ENCODE measurements around the gene CASQ2.

CASQ2 gene

GRCh38 chr1:115807723-115808122 lies 39.2 kb upstream of the CASQ2 start:
- no peak overlapping the region for H2BK5ac ChIP-seq (ENCODE audit: low read length)
- no peaks in the 10 kb centered on the region for H3K36me3 ChIP-seq (replicated peaks in 1 of 2; ENCODE audit: control insufficient read depth in 2 of 2, insufficient read depth in 2 of 2, low read length in 2 of 2)
- no peaks in the 10 kb centered on the region for H3K79me1 ChIP-seq (ENCODE audit: low read depth, low read length)
- H4K91ac ChIP-seq (ENCODE audit: low read depth, low read length, poor library complexity), result no peak overlapping the region
- no peak overlapping the region for H2BK15ac ChIP-seq (ENCODE audit: low read length)
- H3K4me1 ChIP-seq (ENCODE audit: control insufficient read depth in 2 of 2, insufficient read depth in 1 of 2, low read depth in 1 of 2, low read length in 2 of 2), result no peaks in the 10 kb centered on the region
- DNase-seq (ENCODE audit: low spot score), result peak; percentile 59
- H3K18ac ChIP-seq (ENCODE audit: low read length), result no peak overlapping the region
- no peak overlapping the region for H3K23ac ChIP-seq (ENCODE audit: low read depth, low read length, poor library complexity)
- H2AK5ac ChIP-seq (ENCODE audit: low read depth, low read length), result no peak overlapping the region
- no peaks in the 10 kb centered on the region for H3K9me3 ChIP-seq (replicated peaks in 1 of 2; ENCODE audit: control insufficient read depth in 2 of 2, insufficient read depth in 1 of 2, low read depth in 1 of 2, low read length in 2 of 2)
- no CpG with 5 or more reads among the region's 2 CpGs for WGBS, 2 donors (ENCODE audit: extremely low coverage in 2 of 2, insufficient read length in 2 of 2, insufficient replicate concordance in 1 of 2)
- no peak overlapping the region for H3K4me2 ChIP-seq (ENCODE audit: insufficient read depth, low read length, poor library complexity, severe bottlenecking)
- H3K27ac ChIP-seq (replicated peaks; ENCODE audit: low read length), result no peak overlapping the region
- peaks cover 0 to 3% (median 0%) of the 10 kb centered on the region in 3 experiments for H3K27me3 ChIP-seq (ENCODE audit: control insufficient read depth in 3 of 3, insufficient read depth in 3 of 3, low read depth in 1 of 3, low read length in 3 of 3)
- H2AFZ ChIP-seq (ENCODE audit: low read length), result no peak overlapping the region
- H3K14ac ChIP-seq (ENCODE audit: low read length), result no peak overlapping the region
- no peak overlapping the region for H3K4me3 ChIP-seq (ENCODE audit: low read length in 2 of 2)
- H3K9ac ChIP-seq (ENCODE audit: low read depth, low read length, poor library complexity), result no peak overlapping the region
- no peak overlapping the region for H2BK12ac ChIP-seq (ENCODE audit: low read length)
- no peak overlapping the region for H2BK120ac ChIP-seq (ENCODE audit: low read depth, low read length)
- H3K4ac ChIP-seq (ENCODE audit: low read length), result no peak overlapping the region
- H4K8ac ChIP-seq (ENCODE audit: low read depth, low read length), result no peak overlapping the region

- no peak for DNase-seq (ENCODE audit: low spot score)
- H3K9ac ChIP-seq (ENCODE audit: low read depth, low read length, poor library complexity), result no peak overlapping the region
- WGBS, 2 donors (ENCODE audit: extremely low coverage in 2 of 2, insufficient read length in 2 of 2, insufficient replicate concordance in 1 of 2), result no CpG with 5 or more reads among the region's 1 CpG
- no peak overlapping the region for H3K4me2 ChIP-seq (ENCODE audit: insufficient read depth, low read length, poor library complexity, severe bottlenecking)
- H4K8ac ChIP-seq (ENCODE audit: low read depth, low read length), result no peak overlapping the region
- H3K18ac ChIP-seq (ENCODE audit: low read length), result no peak overlapping the region
- H3K36me3 ChIP-seq (replicated peaks in 1 of 2; ENCODE audit: control insufficient read depth in 2 of 2, insufficient read depth in 2 of 2, low read length in 2 of 2), result no peaks in the 10 kb centered on the region
- H2BK120ac ChIP-seq (ENCODE audit: low read depth, low read length), result no peak overlapping the region
- peaks cover 0 to under 1% (median 0%) of the 10 kb centered on the region in 3 experiments for H3K27me3 ChIP-seq (ENCODE audit: control insufficient read depth in 3 of 3, insufficient read depth in 3 of 3, low read depth in 1 of 3, low read length in 3 of 3)
- H3K4me1 ChIP-seq (ENCODE audit: control insufficient read depth in 2 of 2, insufficient read depth in 1 of 2, low read depth in 1 of 2, low read length in 2 of 2), result no peaks in the 10 kb centered on the region
- H2AK5ac ChIP-seq (ENCODE audit: low read depth, low read length), result no peak overlapping the region
- H3K14ac ChIP-seq (ENCODE audit: low read length), result no peak overlapping the region
- no peak overlapping the region for H3K4ac ChIP-seq (ENCODE audit: low read length)
- H3K4me3 ChIP-seq (ENCODE audit: low read length in 2 of 2), result no peak overlapping the region
- no peak overlapping the region for H2BK12ac ChIP-seq (ENCODE audit: low read length)
- H2BK5ac ChIP-seq (ENCODE audit: low read length), result no peak overlapping the region
- H2AFZ ChIP-seq (ENCODE audit: low read length), result no peak overlapping the region
- no peak overlapping the region for H3K23ac ChIP-seq (ENCODE audit: low read depth, low read length, poor library complexity)
- no peak overlapping the region for H4K91ac ChIP-seq (ENCODE audit: low read depth, low read length, poor library complexity)
- H3K27ac ChIP-seq (replicated peaks; ENCODE audit: low read length), result no peak overlapping the region
- no peak overlapping the region for H2BK15ac ChIP-seq (ENCODE audit: low read length)
- H3K9me3 ChIP-seq (replicated peaks in 1 of 2; ENCODE audit: control insufficient read depth in 2 of 2, insufficient read depth in 1 of 2, low read depth in 1 of 2, low read length in 2 of 2), result no peaks in the 10 kb centered on the region
- H3K79me1 ChIP-seq (ENCODE audit: low read depth, low read length), result no peaks in the 10 kb centered on the region
These were observed 37.1 kb upstream of the CASQ2 start for GRCh38 chr1:115805597-115805996.

- Histone ChIP-seq H2BK5ac (ENCODE audit: low read length) (no peak overlapping the region), H3K9me3 (replicated peaks in 1 of 2; ENCODE audit: control insufficient read depth in 2 of 2, insufficient read depth in 1 of 2, low read depth in 1 of 2, low read length in 2 of 2) (no peaks in the 10 kb centered on the region), H2AFZ (ENCODE audit: low read length) (no peak overlapping the region), H3K4me3 (ENCODE audit: low read length in 2 of 2) (no peak overlapping the region), H3K4me2 (ENCODE audit: insufficient read depth, low read length, poor library complexity, severe bottlenecking) (no peak overlapping the region), H2AK5ac (ENCODE audit: low read depth, low read length) (no peak overlapping the region), H2BK15ac (ENCODE audit: low read length) (no peak overlapping the region), H3K27ac (replicated peaks; ENCODE audit: low read length) (no peak overlapping the region), H3K14ac (ENCODE audit: low read length) (no peak overlapping the region), H3K27me3 (ENCODE audit: control insufficient read depth in 3 of 3, insufficient read depth in 3 of 3, low read depth in 1 of 3, low read length in 3 of 3) (no peaks in the 10 kb centered on the region), H3K23ac (ENCODE audit: low read depth, low read length, poor library complexity) (no peak overlapping the region), H3K9ac (ENCODE audit: low read depth, low read length, poor library complexity) (no peak overlapping the region), H3K36me3 (replicated peaks in 1 of 2; ENCODE audit: control insufficient read depth in 2 of 2, insufficient read depth in 2 of 2, low read length in 2 of 2) (no peaks in the 10 kb centered on the region), H4K91ac (ENCODE audit: low read depth, low read length, poor library complexity) (no peak overlapping the region), H3K79me1 (ENCODE audit: low read depth, low read length) (no peaks in the 10 kb centered on the region), H2BK120ac (ENCODE audit: low read depth, low read length) (no peak overlapping the region), H3K4ac (ENCODE audit: low read length) (no peak overlapping the region), H4K8ac (ENCODE audit: low read depth, low read length) (no peak overlapping the region), H3K18ac (ENCODE audit: low read length) (no peak overlapping the region), H3K4me1 (ENCODE audit: control insufficient read depth in 2 of 2, insufficient read depth in 1 of 2, low read depth in 1 of 2, low read length in 2 of 2) (peaks cover 0 to under 1% of the 10 kb centered on the region in 2 donors), H2BK12ac (ENCODE audit: low read length) (no peak overlapping the region)
- DNase-seq (ENCODE audit: low spot score), result no peak
- no CpG with 5 or more reads among the region's 2 CpGs for WGBS, 2 donors (ENCODE audit: extremely low coverage in 2 of 2, insufficient read length in 2 of 2, insufficient replicate concordance in 1 of 2)
These were observed 33.9 kb upstream of the CASQ2 start for GRCh38 chr1:115802416-115802815.

GRCh38 chr1:115797486-115797885 lies 29.0 kb upstream of the CASQ2 start:
- H2BK120ac ChIP-seq (ENCODE audit: low read depth, low read length), result no peak overlapping the region
- no peak for DNase-seq (ENCODE audit: low spot score)
- no CpG with 5 or more reads among the region's 4 CpGs for WGBS, 2 donors (ENCODE audit: extremely low coverage in 2 of 2, insufficient read length in 2 of 2, insufficient replicate concordance in 1 of 2)
- H3K27me3 ChIP-seq (ENCODE audit: control insufficient read depth in 3 of 3, insufficient read depth in 3 of 3, low read depth in 1 of 3, low read length in 3 of 3), result no peaks in the 10 kb centered on the region
- H3K9ac ChIP-seq (ENCODE audit: low read depth, low read length, poor library complexity), result no peak overlapping the region
- H4K8ac ChIP-seq (ENCODE audit: low read depth, low read length), result no peak overlapping the region
- H3K79me1 ChIP-seq (ENCODE audit: low read depth, low read length), result no peaks in the 10 kb centered on the region
- no peak overlapping the region for H2BK15ac ChIP-seq (ENCODE audit: low read length)
- no peak overlapping the region for H2AK5ac ChIP-seq (ENCODE audit: low read depth, low read length)
- H3K9me3 ChIP-seq (replicated peaks in 1 of 2; ENCODE audit: control insufficient read depth in 2 of 2, insufficient read depth in 1 of 2, low read depth in 1 of 2, low read length in 2 of 2), result no peaks in the 10 kb centered on the region
- H3K4me2 ChIP-seq (ENCODE audit: insufficient read depth, low read length, poor library complexity, severe bottlenecking), result no peak overlapping the region
- H3K27ac ChIP-seq (replicated peaks; ENCODE audit: low read length), result no peak overlapping the region
- no peak overlapping the region for H3K14ac ChIP-seq (ENCODE audit: low read length)
- no peak overlapping the region for H3K4ac ChIP-seq (ENCODE audit: low read length)
- no peak overlapping the region for H2BK5ac ChIP-seq (ENCODE audit: low read length)
- H2BK12ac ChIP-seq (ENCODE audit: low read length), result no peak overlapping the region
- H3K4me3 ChIP-seq (ENCODE audit: low read length in 2 of 2), result no peak overlapping the region
- H3K23ac ChIP-seq (ENCODE audit: low read depth, low read length, poor library complexity), result no peak overlapping the region
- no peak overlapping the region for H4K91ac ChIP-seq (ENCODE audit: low read depth, low read length, poor library complexity)
- no peak overlapping the region for H2AFZ ChIP-seq (ENCODE audit: low read length)
- H3K4me1 ChIP-seq (ENCODE audit: control insufficient read depth in 2 of 2, insufficient read depth in 1 of 2, low read depth in 1 of 2, low read length in 2 of 2), result peaks cover 0 to 13% of the 10 kb centered on the region in 2 donors
- H3K36me3 ChIP-seq (replicated peaks in 1 of 2; ENCODE audit: control insufficient read depth in 2 of 2, insufficient read depth in 2 of 2, low read length in 2 of 2), result no peaks in the 10 kb centered on the region
- H3K18ac ChIP-seq (ENCODE audit: low read length), result no peak overlapping the region

Data from neuronal stem cell (in vitro differentiated cells).